ENCODE measurements around the gene DENND2A.
"Not testable (repeated sequence)": the region's sequence is repeated elsewhere in the genome, so short reads cannot be mapped to it uniquely, and the experiment has no call there.

The DENND2A gene

DNA sequence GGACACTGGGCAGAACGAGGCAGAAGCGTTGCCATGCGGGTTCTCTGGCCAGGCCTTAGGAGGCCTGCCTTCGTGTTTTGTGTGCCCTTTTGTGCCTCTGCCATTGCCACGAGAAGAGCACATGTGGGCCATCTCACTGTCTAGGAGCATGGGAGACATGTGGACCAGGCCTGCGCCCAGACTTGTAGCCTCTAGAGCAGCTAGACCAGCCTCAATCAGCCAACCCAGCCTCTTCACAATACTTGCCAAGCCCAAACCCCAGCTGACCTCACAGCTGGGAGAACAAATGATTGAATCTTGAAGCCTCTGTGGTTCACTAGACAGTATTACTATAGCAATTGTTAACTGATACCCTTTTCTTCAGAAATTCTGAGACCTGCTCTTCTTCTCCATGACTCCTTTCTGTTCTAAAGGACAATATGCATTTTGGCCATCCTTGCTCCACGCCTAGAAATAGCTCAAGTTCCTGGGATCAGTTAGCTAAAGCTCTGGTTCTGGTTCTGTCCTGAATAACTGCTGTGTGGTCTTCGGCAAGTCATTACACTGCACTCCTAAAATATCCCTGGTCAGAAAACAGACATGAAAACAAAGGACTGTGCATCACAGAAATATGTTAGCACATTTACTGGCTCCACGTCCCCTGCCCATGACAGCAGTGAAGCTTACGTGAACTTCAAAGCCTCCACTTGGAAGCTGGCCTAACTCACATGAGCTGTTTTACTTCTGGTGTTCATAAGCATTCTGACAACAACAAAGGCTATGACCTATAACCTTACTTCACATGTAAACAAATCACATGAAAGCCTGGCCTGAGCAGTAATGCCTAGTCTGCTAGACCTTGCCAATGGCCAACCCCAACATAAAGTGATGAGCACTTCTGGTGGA, 89.0 kb downstream of the DENND2A start:
- DNase-seq (ENCODE audit: low read depth in 2 of 2), result no peak

DNA sequence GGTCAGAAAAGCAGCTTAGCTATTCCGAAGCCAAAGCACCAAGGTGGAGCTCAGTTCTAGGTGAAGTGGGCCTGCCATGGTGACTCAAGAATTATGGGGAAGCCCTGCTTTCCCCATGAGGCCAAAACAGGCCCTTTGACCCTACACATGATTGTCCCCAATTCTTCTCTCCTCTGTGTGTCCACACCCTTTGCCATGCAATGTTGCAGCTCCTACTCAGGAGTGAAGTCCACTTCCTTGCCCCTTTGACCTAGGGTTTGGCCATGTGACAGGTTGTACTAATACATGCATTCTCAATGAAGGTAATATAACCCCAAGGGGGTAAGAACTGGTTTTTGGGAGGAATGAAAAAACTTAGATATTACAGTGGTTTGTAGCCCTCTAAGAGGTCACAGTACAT, 93.7 kb downstream of the DENND2A start:
- DNase-seq (ENCODE audit: low read depth in 2 of 2), result no peak

DNA sequence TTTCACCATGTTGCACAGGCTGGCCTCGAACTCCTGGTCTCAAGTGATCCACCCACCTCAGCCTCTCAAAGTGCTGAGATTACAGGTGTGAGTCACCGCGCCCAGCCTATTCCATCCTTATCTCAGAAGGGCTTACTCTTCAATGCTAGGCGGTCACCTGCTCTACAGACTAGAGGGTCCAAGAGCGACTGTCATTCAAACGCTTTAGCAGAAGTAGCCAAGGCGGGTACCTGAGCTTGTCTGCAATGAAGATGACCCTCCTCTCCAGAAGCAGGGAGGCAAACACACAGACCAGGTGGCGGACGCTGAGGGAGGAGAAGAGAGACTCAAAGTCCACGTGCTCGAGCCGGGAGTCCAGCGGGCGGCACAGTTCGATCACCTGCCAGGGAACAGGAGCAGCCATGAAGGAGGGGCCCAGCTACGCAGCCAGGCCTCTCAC, 96.2 kb downstream of the DENND2A start:
- DNase-seq (ENCODE audit: low read depth in 2 of 2), result no peak

DNA sequence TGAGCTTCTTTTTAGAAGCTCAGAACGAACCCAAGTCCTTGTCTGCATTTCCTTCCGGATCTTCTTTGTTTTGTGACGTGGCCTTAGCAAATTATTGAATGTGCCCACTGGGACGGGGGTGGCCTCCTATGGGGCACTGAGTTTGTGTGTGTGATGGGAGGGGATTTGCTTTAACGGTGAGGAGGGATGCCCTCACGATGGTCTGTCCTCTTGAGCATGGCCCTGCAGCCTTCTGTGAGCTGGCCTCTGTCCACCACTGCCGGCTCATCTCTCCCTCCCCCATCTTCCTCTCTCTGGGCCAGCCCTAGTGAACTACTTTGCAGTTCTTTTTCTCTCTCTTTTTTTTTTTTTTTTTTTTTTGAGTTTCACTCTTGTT, 98.4 kb downstream of the DENND2A start:
- no peak for DNase-seq (ENCODE audit: low read depth in 2 of 2)

DNA sequence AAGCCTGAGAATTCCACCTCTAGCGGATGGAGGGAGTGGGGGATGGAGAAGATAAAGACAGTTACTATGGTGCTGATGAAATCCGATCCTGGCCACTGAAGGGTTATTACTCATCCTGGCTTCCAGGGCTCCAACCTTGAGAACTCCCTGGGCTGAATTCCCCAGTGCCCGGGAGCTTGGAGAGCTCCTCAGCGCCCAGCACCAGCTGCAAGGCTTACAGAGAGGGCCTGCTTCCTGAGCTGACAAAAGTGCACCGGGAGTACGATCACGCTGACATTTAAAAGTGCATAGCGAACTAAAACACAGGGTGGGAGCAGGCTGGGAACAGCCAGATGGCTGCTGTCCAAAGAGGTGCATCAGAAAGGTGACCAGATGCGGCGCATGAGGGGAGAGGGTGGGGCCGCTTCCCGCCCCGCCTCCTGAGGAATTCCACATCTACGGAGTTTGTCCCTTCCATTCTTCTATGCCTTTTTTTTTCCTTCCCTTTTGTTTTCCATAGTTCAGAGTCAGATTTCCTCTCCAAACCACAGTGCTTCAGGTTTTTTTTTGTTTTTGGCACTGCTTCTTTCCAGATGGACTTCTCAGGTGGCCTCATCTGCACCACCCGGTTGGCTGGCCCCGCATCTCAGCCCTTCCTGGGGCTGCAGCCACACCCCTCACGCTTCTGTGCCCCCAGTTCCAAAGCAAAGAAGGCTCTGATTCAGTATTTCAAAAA, 98.9 kb downstream of the DENND2A start:
- peak; percentile 89 to 90 for DNase-seq (ENCODE audit: low read depth in 2 of 2)

DNA sequence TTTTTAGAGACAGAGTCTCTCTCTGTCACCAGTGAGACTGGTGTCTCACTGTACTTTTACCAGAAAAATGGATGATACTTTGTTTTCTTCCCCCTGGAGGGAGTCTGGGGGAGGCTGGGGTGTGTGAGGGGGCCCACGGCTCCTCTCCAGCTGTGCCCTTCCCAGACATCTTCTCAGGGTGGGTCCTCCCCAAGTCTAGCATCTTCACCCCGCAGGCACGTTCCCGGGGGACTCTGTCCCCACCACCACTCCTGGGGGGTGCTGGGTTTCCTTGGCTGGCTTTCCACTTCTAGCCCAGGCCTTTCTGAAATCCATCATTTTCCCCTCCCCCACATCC, 99.5 kb downstream of the DENND2A start:
- no peak for DNase-seq (ENCODE audit: low read depth in 2 of 2)

DNA sequence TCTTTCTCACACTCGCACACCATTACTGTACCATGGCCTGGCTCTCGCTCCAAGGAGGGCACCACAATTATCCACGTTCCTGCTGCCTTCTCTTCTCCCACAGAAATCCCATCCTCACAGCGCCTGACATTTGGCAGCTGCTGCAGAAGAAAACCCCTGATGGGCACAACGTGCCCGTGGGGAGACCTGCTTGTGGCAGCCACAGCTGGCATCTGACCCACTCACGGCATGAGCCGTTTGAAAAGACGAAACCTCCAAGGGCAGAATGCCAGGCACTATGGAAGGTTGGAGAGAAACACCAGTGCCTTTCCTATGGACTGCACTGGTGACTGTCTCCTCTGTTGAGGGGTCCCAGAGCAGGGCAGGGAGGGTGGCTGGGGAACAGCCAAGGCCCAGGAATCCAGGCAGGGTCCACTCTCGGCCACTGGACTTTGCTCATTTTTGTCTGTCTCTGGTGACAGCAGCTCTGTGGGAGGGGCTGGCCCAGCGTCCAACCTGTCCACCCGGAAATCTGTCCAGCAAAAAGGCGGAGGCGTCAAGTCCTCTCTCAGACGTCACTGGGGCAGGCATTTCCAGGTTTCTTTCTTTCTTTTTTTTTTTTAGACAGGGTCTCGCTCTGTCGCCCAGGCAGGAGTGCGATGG, 100.4 kb downstream of the DENND2A start:
- no peak for DNase-seq (ENCODE audit: low read depth in 2 of 2)

DNA sequence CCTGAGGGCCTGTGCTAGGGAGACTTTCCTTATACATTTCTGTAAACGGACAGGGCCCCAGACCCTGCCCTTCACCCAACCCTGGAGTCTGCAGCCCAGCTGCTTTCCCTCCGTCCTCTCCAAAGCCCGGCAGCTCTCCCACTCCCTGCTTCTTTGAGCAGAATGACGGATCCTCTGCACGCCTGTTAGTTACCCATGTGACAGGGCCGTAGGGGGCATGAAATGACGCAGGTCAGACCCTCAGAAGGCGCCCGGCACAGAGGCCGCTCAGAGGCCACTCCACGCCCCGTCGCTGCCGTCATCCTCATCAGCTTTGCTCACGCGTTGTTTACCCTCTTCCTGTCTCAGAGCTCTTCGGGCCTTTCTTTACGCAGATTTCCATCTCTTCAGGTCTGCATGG, 101.2 kb downstream of the DENND2A start:
- no peak for DNase-seq (ENCODE audit: low read depth in 2 of 2)

DNA sequence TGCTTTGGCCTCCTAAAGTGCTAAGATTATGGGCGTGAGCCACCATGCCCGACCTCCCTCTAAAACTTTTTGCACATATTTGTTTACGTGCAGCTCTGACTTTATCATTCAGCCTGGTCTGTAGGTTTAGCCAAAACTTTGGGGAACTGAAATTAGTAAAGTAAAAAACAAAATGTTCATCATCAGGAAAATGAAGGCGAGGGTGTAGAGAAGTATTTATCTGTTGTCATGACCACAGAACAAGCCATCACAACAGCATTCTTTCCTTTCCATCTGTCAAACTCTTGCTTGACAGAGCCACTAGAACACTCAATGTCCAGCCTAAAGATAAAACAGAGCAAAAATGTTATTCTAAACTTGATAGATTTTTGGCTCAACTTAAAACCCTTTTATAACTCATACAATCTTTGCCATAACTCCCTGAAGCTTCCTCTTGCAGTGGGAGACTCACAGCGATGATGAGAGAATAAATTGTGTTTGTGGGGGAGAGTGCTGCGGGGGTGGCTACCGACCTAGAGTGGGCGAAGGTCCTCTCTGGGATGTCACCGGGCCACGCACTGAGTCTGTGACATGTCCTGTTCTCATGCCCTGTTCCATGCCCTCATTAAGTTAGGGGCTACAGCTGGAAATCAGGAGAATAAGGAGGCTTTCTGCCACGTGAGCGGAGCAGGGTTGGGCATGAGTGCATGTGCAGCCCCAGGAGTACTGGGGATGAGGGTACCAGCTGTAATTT, 102.7 kb downstream of the DENND2A start:
- DNase-seq (ENCODE audit: low read depth in 2 of 2), result no peak

DNA sequence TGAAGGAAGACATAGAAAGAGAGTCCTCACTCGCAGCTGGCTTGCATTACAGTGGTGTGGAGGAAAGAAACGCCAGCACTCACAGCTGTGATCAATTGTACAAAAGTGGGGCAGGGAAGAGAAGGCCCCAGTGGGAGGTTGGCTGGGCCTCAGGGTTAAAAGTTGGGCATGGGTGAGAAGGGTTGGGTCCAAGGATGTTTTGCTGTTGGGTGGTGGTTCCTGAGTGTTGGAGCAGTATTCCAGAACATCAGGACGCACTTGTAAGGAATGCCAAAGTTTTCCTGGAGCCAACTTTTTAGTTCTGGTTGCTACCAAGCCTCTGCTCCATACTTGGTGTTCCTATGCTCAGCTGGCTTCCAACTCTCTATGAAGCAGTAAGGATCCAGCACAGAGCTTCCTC, 105.9 kb downstream of the DENND2A start:
- no peak for DNase-seq (ENCODE audit: low read depth in 2 of 2)

DNA sequence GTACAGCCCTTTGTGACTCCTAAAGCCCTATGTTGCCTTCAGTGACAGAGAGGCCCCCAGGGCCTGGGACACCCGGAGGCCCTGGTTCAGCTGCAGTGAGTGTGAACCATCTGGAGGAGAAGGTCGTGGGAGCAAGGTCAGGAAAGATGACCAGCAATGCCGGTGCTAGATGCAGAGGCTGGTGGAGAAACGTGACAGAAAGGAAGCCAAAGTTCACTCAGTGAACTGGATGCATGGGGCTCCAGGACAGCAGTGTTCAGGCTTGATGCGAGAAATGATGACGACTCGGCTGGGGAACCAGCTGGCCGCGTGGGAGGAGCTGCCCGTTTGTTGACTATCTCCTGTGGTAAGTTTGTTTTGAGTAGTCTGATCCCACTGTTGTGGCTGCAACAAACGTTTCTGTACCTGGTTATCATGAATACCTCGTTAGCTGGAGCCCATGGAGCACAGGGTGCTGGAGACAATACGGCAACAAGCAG, 107.2 kb downstream of the DENND2A start:
- no peak for DNase-seq (ENCODE audit: low read depth in 2 of 2)

DNA sequence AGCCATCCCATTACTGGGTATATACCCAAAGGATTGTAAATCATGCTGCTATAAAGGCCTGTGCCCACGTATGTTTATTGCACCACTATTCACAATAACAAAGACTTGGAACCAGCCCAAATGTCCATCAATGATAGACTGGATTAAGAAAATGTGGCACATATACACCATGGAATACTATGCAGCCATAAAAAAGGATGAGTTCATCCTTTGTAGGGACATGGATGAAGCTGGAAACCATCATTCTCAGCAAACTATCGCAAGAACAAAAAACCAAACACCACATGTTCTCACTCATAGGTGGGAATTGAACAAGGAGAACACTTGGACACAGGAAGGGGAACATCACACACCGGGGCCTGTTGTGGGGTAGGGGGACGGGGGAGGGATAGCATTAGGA, 111.2 kb downstream of the DENND2A start:
- not testable (repeated sequence) for DNase-seq (ENCODE audit: low read depth in 2 of 2)

DNA sequence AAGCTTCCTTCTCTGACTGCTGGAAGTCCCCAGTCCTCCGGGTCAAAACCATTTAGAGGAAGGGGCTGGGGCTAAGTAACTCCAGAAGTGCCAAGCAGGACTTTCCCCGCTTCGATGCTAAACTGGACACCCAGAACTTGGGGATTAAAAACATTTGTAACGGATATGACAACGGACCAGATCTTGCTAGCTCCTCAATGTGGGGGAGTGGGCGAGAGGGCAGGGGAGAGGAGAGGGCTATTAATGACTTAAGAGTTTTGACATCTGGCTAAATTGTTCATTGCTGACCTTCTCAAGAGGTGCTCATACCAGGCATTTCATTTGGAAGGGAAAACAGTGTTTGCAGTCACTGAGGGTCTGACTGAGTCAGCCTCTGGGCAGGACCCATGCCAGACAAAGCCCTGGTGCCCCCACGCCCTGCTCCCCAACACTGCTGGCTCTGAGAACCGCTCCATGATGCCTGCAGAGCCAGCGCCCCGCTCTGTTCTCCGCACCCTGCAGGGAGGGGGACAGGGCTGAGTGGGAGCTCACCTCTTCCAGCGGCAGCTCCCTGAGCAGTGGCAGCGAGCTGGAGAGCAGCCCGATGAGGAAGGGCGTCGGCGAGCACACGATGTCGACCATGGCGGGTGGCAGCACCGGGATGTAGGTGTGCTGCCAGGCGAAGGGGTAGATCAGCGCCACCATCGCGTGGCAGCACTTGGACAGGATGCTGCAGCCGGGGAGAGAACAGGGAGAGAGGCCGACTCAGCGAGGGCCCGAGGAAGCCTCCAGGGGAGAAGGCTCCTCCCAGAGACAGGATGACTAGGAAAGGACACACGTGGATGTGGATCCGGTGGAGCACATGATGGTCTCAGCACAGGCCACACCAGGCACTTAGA, 113.6 kb downstream of the DENND2A start:
- DNase-seq (ENCODE audit: low read depth in 2 of 2), result no peak

DNA sequence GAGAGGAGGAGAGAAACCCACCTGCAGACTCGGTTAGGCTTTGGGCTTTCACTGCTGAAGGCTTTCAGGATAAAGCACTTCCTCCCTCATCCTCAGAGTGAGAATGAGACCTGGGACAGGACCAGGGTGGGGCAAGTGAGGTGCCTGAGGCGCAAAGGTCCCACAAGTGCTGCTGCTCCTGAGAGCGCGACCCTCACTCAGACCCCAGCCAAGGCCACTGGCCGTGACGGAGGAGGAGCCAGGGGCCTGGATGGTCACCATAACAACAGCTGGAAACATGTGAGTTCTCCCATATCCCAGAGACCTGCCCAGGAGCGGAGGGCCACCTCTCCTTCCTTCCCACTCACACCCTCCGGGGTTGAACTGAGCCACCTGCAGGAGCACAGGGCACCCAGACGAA, 114.4 kb downstream of the DENND2A start:
- DNase-seq (ENCODE audit: low read depth in 2 of 2), result no peak

DNA sequence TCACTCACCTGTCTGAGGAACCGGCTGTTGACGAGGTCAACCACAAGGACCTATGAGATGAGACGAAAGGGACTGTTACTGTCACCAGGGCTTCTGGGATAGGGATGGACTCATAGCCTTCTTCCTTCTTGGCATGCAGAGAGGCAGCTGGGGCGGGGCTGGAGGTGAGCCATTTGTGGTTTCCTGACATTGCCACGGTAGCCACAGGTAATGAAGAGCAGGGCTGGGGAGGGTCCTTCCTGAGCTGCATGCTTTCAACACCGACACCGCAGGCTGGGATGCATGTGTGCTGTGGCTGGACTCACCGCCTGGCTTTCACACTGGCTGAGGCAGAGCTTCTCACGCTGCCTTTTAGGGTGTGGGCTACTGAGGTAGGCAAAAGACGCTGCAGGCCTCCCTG, 114.9 kb downstream of the DENND2A start:
- peak in 1 of 2 experiments; percentile 49 for DNase-seq (ENCODE audit: low read depth in 2 of 2)

DNA sequence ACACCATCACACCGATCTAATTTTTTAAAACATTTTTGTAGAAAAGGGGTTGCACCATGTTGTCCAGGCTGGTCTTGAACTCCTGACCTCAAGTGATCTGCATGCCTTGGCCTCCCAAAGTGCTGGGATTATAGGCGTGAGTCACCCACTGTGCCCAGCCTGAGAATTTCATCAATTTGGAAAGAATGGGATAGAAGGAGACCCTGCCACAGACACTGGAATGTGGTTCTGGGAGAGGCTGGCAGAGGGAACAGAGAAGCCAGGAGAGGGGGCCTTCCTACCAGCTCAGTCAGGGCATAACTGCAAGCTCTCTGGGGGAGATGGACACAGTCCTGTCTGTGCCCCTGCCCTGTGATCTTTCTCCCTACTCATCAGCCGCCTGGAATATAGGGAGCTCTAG, 119.2 kb downstream of the DENND2A start:
- no peak for DNase-seq (ENCODE audit: low read depth in 2 of 2)

DNA sequence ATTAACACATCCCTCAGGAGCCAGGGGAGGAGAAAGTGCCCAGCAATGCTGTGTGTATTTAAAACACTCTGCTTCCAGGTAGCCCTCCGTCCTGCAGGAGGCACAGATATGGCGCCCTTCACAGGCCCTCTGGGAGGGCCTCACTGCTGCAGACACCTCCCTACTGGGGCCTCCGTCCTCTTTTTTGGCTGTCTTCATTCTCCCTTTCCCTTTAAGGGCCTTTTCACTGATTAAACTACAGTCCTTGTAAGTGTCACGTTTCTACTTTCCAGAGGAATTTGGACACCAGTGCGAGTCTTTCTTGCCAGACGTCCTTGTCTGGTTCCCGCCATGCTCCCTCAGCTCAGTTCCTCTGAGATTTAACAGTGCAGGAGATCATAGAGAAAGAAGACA, 121.6 kb downstream of the DENND2A start:
- no peak for DNase-seq (ENCODE audit: low read depth in 2 of 2)

DNA sequence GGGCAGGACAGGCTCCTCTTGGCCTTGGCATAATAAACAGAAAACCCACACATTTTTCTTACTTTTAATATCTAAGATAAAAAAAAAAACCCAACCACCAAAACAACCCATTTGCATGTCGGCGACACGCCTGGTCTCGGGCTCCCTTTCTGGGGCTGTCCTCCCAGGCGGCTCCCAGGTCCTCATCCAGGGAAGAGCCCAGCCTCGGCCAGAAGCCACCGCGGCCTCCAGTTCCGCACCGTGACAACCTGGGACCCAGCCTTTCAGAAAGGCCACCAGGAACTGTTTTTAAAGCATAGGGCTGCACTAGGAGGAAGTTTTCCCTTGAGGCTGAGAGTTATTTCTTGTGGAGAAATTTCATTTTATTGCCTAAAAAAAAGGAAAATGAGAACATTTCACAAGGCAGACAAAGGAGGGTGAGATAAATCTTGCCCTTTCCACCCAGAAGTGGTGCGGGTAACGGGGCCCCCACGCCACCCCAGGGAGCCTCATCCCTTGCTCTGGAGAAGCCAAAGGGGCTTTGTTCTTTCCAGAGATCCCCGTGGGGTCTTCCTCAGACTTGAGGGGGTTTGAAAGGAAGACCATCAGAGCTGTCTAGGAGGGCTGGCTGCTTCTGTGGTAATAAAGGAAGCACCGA, 122.1 kb downstream of the DENND2A start:
- DNase-seq (ENCODE audit: low read depth in 2 of 2), result no peak

DNA sequence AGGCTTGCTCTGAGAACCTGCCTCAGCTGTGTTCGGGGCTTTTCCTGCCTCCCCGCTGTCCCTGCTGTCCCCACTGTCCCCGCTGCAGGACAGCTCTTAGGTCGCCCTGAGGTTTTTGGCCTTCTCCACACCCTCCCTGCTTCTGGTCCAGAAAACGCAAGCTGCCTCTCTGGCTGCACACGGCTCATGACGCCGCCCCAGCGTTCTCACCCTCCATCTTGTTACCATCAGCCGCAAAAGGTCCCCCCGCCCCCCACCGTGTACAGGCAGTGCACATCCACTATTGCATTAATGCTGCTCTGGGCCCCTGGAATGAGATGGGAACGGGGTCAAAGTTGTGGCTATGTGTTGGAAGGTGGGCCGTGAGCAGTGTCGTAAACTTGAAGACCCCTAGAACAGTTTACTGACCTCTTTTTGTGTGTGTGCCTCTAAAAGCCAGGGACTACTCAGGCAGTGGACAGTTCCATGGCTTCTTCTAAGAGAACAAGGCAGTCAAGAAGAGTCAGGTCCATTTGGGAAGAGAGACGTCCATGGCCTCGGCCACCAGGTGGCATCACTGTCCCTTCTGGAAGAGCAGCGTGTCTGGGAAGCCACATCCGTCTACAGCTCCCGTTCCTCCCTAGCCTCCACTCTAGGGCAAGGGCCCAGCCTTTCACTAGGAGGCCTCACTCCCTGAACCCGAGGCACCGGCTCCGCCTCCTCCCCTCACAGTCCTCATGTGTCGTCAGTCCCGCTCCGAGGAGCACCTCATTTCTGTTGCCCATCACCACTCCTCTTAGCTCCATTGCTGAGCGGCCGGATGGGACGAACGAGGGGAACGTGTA, 122.9 kb downstream of the DENND2A start:
- DNase-seq (ENCODE audit: low read depth in 2 of 2), result peak; percentile 70 to 72

Data from fibroblast of skin of left biceps (primary cell).